ENCODE measurements around the gene PAXX.
A peak's percentile ranks its signal among the peaks of the same experiment; 100 is the strongest.

Gene PAXX

GRCh38 chr9:136973618-136974617, 18.3 kb upstream of the PAXX start:
- TF ChIP-seq ZNF384 (IDR thresholded peaks at IDR 0.05) (no peak), FOXK2 (IDR thresholded peaks at IDR 0.05) (no peak), FOXM1 (IDR thresholded peaks at IDR 0.05; ENCODE audit: borderline replicate concordance) (no peak), PKNOX1 (IDR thresholded peaks at IDR 0.05) (no peak), L3MBTL2 (conservative IDR thresholded peaks at IDR 0.05) (no peak), HDGF (IDR thresholded peaks at IDR 0.05; ENCODE audit: borderline replicate concordance) (no peak), TARDBP (IDR thresholded peaks at IDR 0.05) (no peak), SUZ12 (IDR thresholded peaks at IDR 0.05) (no peak), LEF1 (IDR thresholded peaks at IDR 0.05; ENCODE audit: borderline replicate concordance) (no peak)
- CTCF ChIA-PET: interaction anchor here (0.7 to 1.4 kb wide), 3 partner anchors 26 to 62 kb away, joined by 3 to 5 read pairs (median 3); no protein-coding TSS in a partner anchor
- POLR2A ChIA-PET: interaction anchor here (0.6 to 1.4 kb wide), 4 partner anchors 18 to 26 kb away, joined by 3 to 8 read pairs (median 3); partner anchors contain the start of gene PAXX
- DNase-seq (ENCODE audit: extremely low spot score): no peak

DNA sequence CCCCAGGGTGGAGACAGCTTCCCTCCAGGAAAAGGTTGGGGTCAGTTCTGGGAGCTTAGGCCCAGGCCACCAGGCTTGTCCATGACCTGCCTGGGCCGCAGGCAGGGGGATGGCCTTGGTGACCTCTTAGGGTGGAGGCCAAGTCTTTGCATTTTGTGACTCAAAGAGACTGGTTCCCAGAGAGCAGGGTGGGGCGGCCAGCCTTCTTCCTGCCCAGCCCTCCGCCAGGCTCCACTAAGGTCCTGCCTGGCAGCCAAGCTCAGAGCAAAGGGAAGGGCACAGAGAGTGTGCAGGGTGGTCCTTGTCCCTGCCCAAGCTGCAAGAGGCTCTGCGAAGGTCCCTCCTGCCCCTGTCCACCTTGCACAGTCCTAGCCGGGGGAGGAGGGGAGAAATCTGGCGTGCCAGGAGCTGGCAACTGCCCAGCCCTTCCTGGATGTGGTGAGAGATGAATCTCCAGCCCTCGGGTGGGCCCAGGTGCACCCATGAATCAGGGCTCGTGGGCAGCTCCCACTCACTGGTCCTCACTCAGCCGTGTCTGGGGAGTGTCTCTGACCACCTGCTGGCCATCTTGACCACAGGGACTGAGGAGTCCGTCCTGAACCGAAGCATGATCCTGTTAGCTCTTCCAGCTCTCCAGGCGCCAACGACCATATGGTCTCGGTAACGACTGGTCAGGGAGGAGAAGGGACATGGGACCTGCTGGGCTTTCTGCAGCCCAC, 17.2 kb upstream of the PAXX start:
- CTCF ChIA-PET: interaction anchor here (0.7 to 1.4 kb wide), 4 partner anchors 15 to 61 kb away, joined by 3 to 5 read pairs (median 3); no protein-coding TSS in a partner anchor
- no peak for TF ChIP-seq NFRKB (IDR thresholded peaks at IDR 0.05)
- no peak for TF ChIP-seq HDGF (IDR thresholded peaks at IDR 0.05; ENCODE audit: borderline replicate concordance)
- POLR2A ChIA-PET: interaction anchor here (1.2 to 1.4 kb wide), 2 partner anchors 17 to 25 kb away, joined by 3 to 8 read pairs; partner anchors contain the start of gene PAXX
- DNase-seq (ENCODE audit: extremely low spot score): no peak

GRCh38 chr9:136975644-136976043, 16.6 kb upstream of the PAXX start:
- DNase-seq (ENCODE audit: extremely low spot score): peak; percentile 50
- CTCF ChIA-PET: interaction anchor here (0.7 to 1.1 kb wide), 4 partner anchors 13 to 27 kb away, joined by 3 read pairs; no protein-coding TSS in a partner anchor
- POLR2A ChIA-PET: interaction anchor here (1.4 to 1.7 kb wide), 2 partner anchors 16 to 17 kb away, joined by 6 to 8 read pairs; partner anchors contain the start of gene PAXX
- TF ChIP-seq FOXK2 (IDR thresholded peaks at IDR 0.05): no peak
- no peak for TF ChIP-seq SP1 (IDR thresholded peaks at IDR 0.05)
- no peak for TF ChIP-seq FOXA1 (IDR thresholded peaks at IDR 0.05)
- TF ChIP-seq HDGF (IDR thresholded peaks at IDR 0.05; ENCODE audit: borderline replicate concordance): no peak
- no peak for TF ChIP-seq BHLHE40 (IDR thresholded peaks at IDR 0.05; ENCODE audit: borderline replicate concordance)

- ChIA-PET CTCF (no interaction called here), POLR2A (interaction anchor here (1.7 kb wide), 1 partner anchor 15 kb away, joined by 6 read pairs; the partner anchor contains the start of gene PAXX)
- TF ChIP-seq CTBP1 (IDR thresholded peaks at IDR 0.05; ENCODE audit: borderline replicate concordance): no peak
- no peak for DNase-seq (ENCODE audit: extremely low spot score)
Observed at GRCh38 chr9:136977223-136977622, 15.0 kb upstream of the PAXX start, which contains the start of gene PTGDS. Gene PTGDS, plus strand, starts transcription at chr9:136977504. Its CDS starts 75 bp downstream, at chr9:136977579.

GRCh38 chr9:136977649-136978072, 14.6 kb upstream of the PAXX start:
- ChIA-PET CTCF (no interaction called here), POLR2A (interaction anchor here (1.0 to 1.7 kb wide), 2 partner anchors 14 kb away, joined by 5 to 6 read pairs; partner anchors contain the start of gene PAXX)
- TF ChIP-seq LEF1 (IDR thresholded peaks at IDR 0.05; ENCODE audit: borderline replicate concordance): no peak
- TF ChIP-seq ZNF384 (IDR thresholded peaks at IDR 0.05): no peak
- no peak for TF ChIP-seq HDGF (IDR thresholded peaks at IDR 0.05; ENCODE audit: borderline replicate concordance)
- TF ChIP-seq FOXA1 (IDR thresholded peaks at IDR 0.05): no peak
- TF ChIP-seq L3MBTL2 (conservative IDR thresholded peaks at IDR 0.05): no peak
- TF ChIP-seq SP1 (IDR thresholded peaks at IDR 0.05): no peak
- TF ChIP-seq ARNT (IDR thresholded peaks at IDR 0.05): no peak
- no peak for TF ChIP-seq SUZ12 (IDR thresholded peaks at IDR 0.05)
- no peak for TF ChIP-seq TARDBP (IDR thresholded peaks at IDR 0.05)
- no peak for TF ChIP-seq FOXK2 (IDR thresholded peaks at IDR 0.05)
- no peak for TF ChIP-seq ELF4 (IDR thresholded peaks at IDR 0.05)
- no peak for TF ChIP-seq NFRKB (IDR thresholded peaks at IDR 0.05)
- no peak for TF ChIP-seq CTBP1 (IDR thresholded peaks at IDR 0.05; ENCODE audit: borderline replicate concordance)
- no peak for TF ChIP-seq FOXM1 (IDR thresholded peaks at IDR 0.05; ENCODE audit: borderline replicate concordance)
- no peak for TF ChIP-seq BHLHE40 (IDR thresholded peaks at IDR 0.05; ENCODE audit: borderline replicate concordance)
- no peak for TF ChIP-seq PKNOX1 (IDR thresholded peaks at IDR 0.05)
- no peak for DNase-seq (ENCODE audit: extremely low spot score)

- no peak for TF ChIP-seq PKNOX1 (IDR thresholded peaks at IDR 0.05)
- POLR2A ChIA-PET: interaction anchor here (0.6 to 1.0 kb wide), 2 partner anchors 14 to 28 kb away, joined by 3 to 5 read pairs; partner anchors contain the start of gene PAXX
- peak; percentile 96 for DNase-seq (ENCODE audit: extremely low spot score)
- CTCF ChIA-PET: interaction anchor here (1.1 kb wide), 1 partner anchor 30 kb away, joined by 3 read pairs; no protein-coding TSS in a partner anchor
Observed at GRCh38 chr9:136978073-136978864, 14.0 kb upstream of the PAXX start.
